ENCODE results near the gene TMBIM1. TPM values are rescaled to one million over a fixed set of nuclear protein-coding genes. Genes with fewer than 3 reads are reported as not detected.

The TMBIM1 gene
- total RNA-seq, 1 experiment from 2014 or later = 91.0 TPM

- Histone ChIP-seq H4K20me1 (ENCODE audit: insufficient read depth) (no peaks in the 10 kb centered on the region), H3K9me3 (ENCODE audit: control insufficient read depth in 1 of 2, insufficient read depth in 1 of 2, low read depth in 1 of 2, low read length in 2 of 2) (no peaks in the 10 kb centered on the region), H3K9me2 (ENCODE audit: insufficient read depth) (no peaks in the 10 kb centered on the region), H3K4me3 (replicated peaks in 1 of 2; ENCODE audit: low read depth in 1 of 2, low read length in 2 of 2) (peak overlapping the region; percentile 66 to 78), H3K27ac (ENCODE audit: low read depth, low read length) (peak overlapping the region; percentile 76), H3K27me3 (ENCODE audit: insufficient read depth, low read length) (no peaks in the 10 kb centered on the region), H3K9ac (ENCODE audit: low read length) (peak overlapping the region; percentile 67), H3K36me3 (ENCODE audit: control insufficient read depth in 1 of 2, insufficient read depth in 2 of 2, low read length in 2 of 2) (no peaks in the 10 kb centered on the region), H2AFZ (ENCODE audit: low read depth, low read length, poor library complexity, severe bottlenecking) (no peak overlapping the region), H3K4me2 (ENCODE audit: low read length) (peak overlapping the region; percentile 93), H3K79me2 (ENCODE audit: insufficient read depth, low read length) (no peaks in the 10 kb centered on the region), H3K4me1 (ENCODE audit: control insufficient read depth in 1 of 2, insufficient read depth in 2 of 2, low read length in 2 of 2) (peaks cover 15 to 24% of the 10 kb centered on the region in 2 experiments)
- peak; percentile 58 for TF ChIP-seq POLR2AphosphoS5 (IDR thresholded peaks at IDR 0.05; ENCODE audit: low read depth, low read length)
- TF ChIP-seq SIN3A (IDR thresholded peaks at IDR 0.05; ENCODE audit: low read depth) = no peak
- TF ChIP-seq YY1 (IDR thresholded peaks at IDR 0.05; ENCODE audit: extremely low read depth, insufficient replicate concordance, low read depth, low read length) = no peak
- TF ChIP-seq ZFX (IDR thresholded peaks at IDR 0.05) = no peak
- TF ChIP-seq EGR1 (IDR thresholded peaks at IDR 0.05; ENCODE audit: low read depth) = no peak; the same call in 1 of the 2 replicates
- no peak for DNase-seq (ENCODE audit: low read depth, low spot score)
- RAD21 ChIA-PET (ENCODE audit: low non-redundant PET in 1 of 2, low total read pairs in 2 of 2, uncharacterized antibody in 2 of 2, unreplicated experiment in 2 of 2) = no interaction called here
- ATAC-seq = peak; percentile 41
- intact Hi-C loops (cut with micrococcal nuclease) = no loop called here
- CTCF ChIA-PET = interaction anchor here (2.0 kb wide), 1 partner anchor 32 kb away, joined by 7 read pairs; the partner anchor contains the start of gene CATIP
- BruUV-seq (replicated peaks) = TSS peak; percentile 79
- POLR2A ChIA-PET = interaction anchor here (0.6 kb wide), 1 partner anchor 22 kb away, joined by 5 read pairs; no protein-coding TSS in a partner anchor
These were observed 31.5 kb upstream of the TMBIM1 start for GRCh38 chr2:218323526-218324472.

DNA sequence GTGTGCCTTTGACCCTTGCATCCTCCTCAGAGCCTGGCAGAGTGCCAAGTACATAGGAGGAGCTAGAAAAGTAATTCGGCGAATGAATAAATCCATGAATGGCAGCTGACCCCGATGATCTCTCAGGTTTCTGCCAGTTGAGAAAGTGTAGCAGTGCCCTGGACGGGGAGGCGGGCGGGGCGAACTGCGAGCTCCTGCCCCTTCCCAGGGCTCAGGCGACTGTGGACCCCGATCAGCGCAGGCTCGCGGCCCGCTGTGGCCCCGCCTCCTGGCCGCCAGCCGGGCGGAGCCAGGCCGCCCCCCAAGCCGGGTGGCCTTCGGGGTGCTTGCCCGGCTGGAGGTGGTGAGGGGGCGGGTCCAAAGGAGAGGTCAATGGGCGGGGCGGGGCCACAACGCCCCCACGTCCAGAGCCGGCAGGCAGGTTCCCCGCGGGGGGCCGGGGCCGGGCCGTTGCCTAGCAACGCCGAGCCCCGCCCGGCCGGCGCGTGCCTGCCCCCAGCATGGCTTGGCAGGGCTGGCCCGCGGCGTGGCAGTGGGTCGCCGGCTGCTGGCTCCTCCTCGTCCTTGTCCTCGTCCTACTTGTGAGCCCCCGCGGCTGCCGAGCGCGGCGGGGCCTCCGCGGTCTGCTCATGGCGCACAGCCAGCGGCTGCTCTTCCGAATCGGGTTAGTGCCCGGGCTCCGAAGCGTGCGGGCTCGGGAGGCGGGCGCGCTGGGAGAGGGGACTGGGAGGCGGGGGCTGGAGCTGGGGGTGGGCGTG lies 30.6 kb upstream of the TMBIM1 start:
- Histone ChIP-seq H3K4me1 (ENCODE audit: control insufficient read depth in 1 of 2, insufficient read depth in 2 of 2, low read length in 2 of 2) (peaks cover 15 to 24% of the 10 kb centered on the region in 2 experiments), H3K4me3 (replicated peaks in 1 of 2; ENCODE audit: low read depth in 1 of 2, low read length in 2 of 2) (peak overlapping the region; percentile 66 to 78), H3K9me2 (ENCODE audit: insufficient read depth) (no peaks in the 10 kb centered on the region), H3K27me3 (ENCODE audit: insufficient read depth, low read length) (no peaks in the 10 kb centered on the region), H4K20me1 (ENCODE audit: insufficient read depth) (no peaks in the 10 kb centered on the region), H3K9ac (ENCODE audit: low read length) (peak overlapping the region; percentile 67), H3K36me3 (ENCODE audit: control insufficient read depth in 1 of 2, insufficient read depth in 2 of 2, low read length in 2 of 2) (no peaks in the 10 kb centered on the region), H3K9me3 (ENCODE audit: control insufficient read depth in 1 of 2, insufficient read depth in 1 of 2, low read depth in 1 of 2, low read length in 2 of 2) (no peaks in the 10 kb centered on the region), H3K79me2 (ENCODE audit: insufficient read depth, low read length) (no peaks in the 10 kb centered on the region), H3K27ac (ENCODE audit: low read depth, low read length) (peak overlapping the region; percentile 76; the same call in 1 of the 2 replicates), H3K4me2 (ENCODE audit: low read length) (peak overlapping the region; percentile 93), H2AFZ (ENCODE audit: low read depth, low read length, poor library complexity, severe bottlenecking) (peak overlapping the region; percentile 50)
- DNase-seq (ENCODE audit: low read depth, low spot score) (peak; percentile 46), ATAC-seq (peak; percentile 79)
- POLR2A ChIA-PET = interaction anchor here (0.6 kb wide), 1 partner anchor 21 kb away, joined by 5 read pairs; no protein-coding TSS in a partner anchor
- RAD21 ChIA-PET (ENCODE audit: low non-redundant PET in 1 of 2, low total read pairs in 2 of 2, uncharacterized antibody in 2 of 2, unreplicated experiment in 2 of 2) = no interaction called here
- BruUV-seq (replicated peaks) = no TSS peak
- intact Hi-C loops (cut with micrococcal nuclease) = no loop called here
- CTCF ChIA-PET = interaction anchor here (1.5 to 2.0 kb wide), 2 partner anchors 21 to 33 kb away, joined by 4 to 7 read pairs; partner anchors contain the start of gene CATIP
- no peak for TF ChIP-seq REST (IDR thresholded peaks at IDR 0.05; ENCODE audit: low read depth)
- no peak for TF ChIP-seq ZNF274 (IDR thresholded peaks at IDR 0.05; ENCODE audit: low read depth, low read length)
- no peak for TF ChIP-seq TCF7L2 (IDR thresholded peaks at IDR 0.05; ENCODE audit: borderline replicate concordance, extremely low read depth, insufficient read depth, insufficient read length)
- TF ChIP-seq, protein P1, sequence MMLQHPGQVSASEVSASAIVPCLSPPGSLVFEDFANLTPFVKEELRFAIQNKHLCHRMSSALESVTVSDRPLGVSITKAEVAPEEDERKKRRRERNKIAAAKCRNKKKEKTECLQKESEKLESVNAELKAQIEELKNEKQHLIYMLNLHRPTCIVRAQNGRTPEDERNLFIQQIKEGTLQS (IDR thresholded peaks at IDR 0.05) = no peak
- TF ChIP-seq SIN3A (IDR thresholded peaks at IDR 0.05; ENCODE audit: low read depth) = no peak
- no peak for TF ChIP-seq YY1 (IDR thresholded peaks at IDR 0.05; ENCODE audit: extremely low read depth, insufficient replicate concordance, low read depth, low read length)
- TF ChIP-seq RAD21 (IDR thresholded peaks at IDR 0.05; ENCODE audit: low read depth) = no peak
- TF ChIP-seq EZH2 (IDR thresholded peaks at IDR 0.05) = no peak
- peak; percentile 83 for TF ChIP-seq EGR1 (IDR thresholded peaks at IDR 0.05; ENCODE audit: low read depth)
